GM12878 (cell line): ENCODE measurements around the gene DNAH1. TPM values are rescaled to one million over a fixed set of nuclear protein-coding genes. Genes with fewer than 3 reads are reported as not detected.

Experiments
- BCL11A ChIP-seq: IDR thresholded peaks from 2 replicates; pipeline ENCODE4 v1.6.1; 2011; ENCODE audit warnings: low read depth, low read length
- CTCF ChIP-seq, 3 experiments: IDR thresholded peaks in 2 of 3; conservative IDR thresholded peaks in 1 of 3; 2 replicates each; pipeline ENCODE4 v1.5.1; 2011; ENCODE audit warnings: low read depth in 3 of 3, low read length in 3 of 3, mild to moderate bottlenecking in 3 of 3, control low read depth in 2 of 3, moderate library complexity in 2 of 3, inconsistent platforms in 1 of 3, mixed read lengths in 1 of 3; ENCODE audit not compliant: control insufficient read depth in 2 of 3, insufficient read depth in 1 of 3; ENCODE audit errors: extremely low read depth in 1 of 3
- KAT2A ChIP-seq: conservative IDR thresholded peaks from 2 replicates; pipeline ENCODE4 v1.6.1; 2011; ENCODE audit warnings: low read depth, low read length; ENCODE audit not compliant: control insufficient read depth
- RB1 ChIP-seq: fragments of 450-650 bp; formaldehyde crosslinking; IDR thresholded peaks from 2 replicates; pipeline ENCODE4 v1.6.1; 2017; ENCODE audit warnings: mild to moderate bottlenecking, borderline replicate concordance
- ZZZ3 ChIP-seq: IDR thresholded peaks from 2 replicates; pipeline ENCODE4 v1.6.1; 2011; ENCODE audit warnings: low read depth; ENCODE audit not compliant: control insufficient read depth, insufficient read length
- polyA plus RNA-seq, 11 experiments: library from polyadenylated mRNA; depleted of rRNA in 4 of 11; unstranded in 6 of 11; stranded (reverse) in 5 of 11; fragments of >200 nt; fragmentation: Nextera tagmentation in 4 of 11; fragmentation: Illumina TruSeq in 1 of 11; extraction: Ambion mirVana in 4 of 11; extraction: Trizol in 1 of 11; gene quantifications; 1 replicate in 1 of 11; 2 replicates in 10 of 11; pipeline versions ENCODE4 v1.2.1 to v1.2.3, GENCODE V29; 2011 to 2016; ENCODE audit warnings: inconsistent platforms in 2 of 11, missing spikeins in 2 of 11, low read depth in 1 of 11
- total RNA-seq, 4 experiments: library from RNA; depleted of rRNA in 3 of 4; stranded (reverse); fragments of >200 nt in 3 of 4; fragmentation: Illumina TruSeq in 1 of 4; extraction: Trizol in 1 of 4; gene quantifications; 2 replicates each; pipeline versions ENCODE4 v1.2.1 to v1.2.3, GENCODE V29; 2013 to 2021
- TF ChIP-seq, protein P1 (sequence below): fragments of 450-650 bp; formaldehyde crosslinking; IDR thresholded peaks from 2 replicates; pipeline ENCODE4 v1.5.0; 2022; ENCODE audit warnings: mild to moderate bottlenecking, missing genetic modification characterization

DNAH1 gene
- total and polyA plus RNA-seq, 10 of the 15 experiments (the other 5 are each of a cell fraction or from before 2014, with no cell fraction given): 0.31 to 5.8 (median 2.7) TPM

GRCh38 chr3:52327486-52328290, 11.6 kb downstream of the DNAH1 start (continued):
- TF ChIP-seq, protein P1, sequence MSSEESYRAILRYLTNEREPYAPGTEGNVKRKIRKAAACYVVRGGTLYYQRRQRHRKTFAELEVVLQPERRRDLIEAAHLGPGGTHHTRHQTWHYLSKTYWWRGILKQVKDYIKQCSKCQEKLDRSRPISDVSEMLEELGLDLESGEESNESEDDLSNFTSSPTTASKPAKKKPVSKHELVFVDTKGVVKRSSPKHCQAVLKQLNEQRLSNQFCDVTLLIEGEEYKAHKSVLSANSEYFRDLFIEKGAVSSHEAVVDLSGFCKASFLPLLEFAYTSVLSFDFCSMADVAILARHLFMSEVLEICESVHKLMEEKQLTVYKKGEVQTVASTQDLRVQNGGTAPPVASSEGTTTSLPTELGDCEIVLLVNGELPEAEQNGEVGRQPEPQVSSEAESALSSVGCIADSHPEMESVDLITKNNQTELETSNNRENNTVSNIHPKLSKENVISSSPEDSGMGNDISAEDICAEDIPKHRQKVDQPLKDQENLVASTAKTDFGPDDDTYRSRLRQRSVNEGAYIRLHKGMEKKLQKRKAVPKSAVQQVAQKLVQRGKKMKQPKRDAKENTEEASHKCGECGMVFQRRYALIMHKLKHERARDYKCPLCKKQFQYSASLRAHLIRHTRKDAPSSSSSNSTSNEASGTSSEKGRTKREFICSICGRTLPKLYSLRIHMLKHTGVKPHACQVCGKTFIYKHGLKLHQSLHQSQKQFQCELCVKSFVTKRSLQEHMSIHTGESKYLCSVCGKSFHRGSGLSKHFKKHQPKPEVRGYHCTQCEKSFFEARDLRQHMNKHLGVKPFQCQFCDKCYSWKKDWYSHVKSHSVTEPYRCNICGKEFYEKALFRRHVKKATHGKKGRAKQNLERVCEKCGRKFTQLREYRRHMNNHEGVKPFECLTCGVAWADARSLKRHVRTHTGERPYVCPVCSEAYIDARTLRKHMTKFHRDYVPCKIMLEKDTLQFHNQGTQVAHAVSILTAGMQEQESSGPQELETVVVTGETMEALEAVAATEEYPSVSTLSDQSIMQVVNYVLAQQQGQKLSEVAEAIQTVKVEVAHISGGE (CRISPR knock-in tag): no peak
- TF ChIP-seq ZZZ3 (no peak), RB1 (no peak), KAT2A (no peak), CTCF (IDR thresholded peaks at IDR 0.05 in 2 of 3, conservative IDR thresholded peaks at IDR 0.05 in 1 of 3; ENCODE audit: control insufficient read depth in 2 of 3, extremely low read depth in 1 of 3, insufficient read depth in 1 of 3, low read depth in 3 of 3, low read length in 3 of 3) (no peak), BCL11A (no peak)
